Endothelial cell of umbilical vein (primary cell): Measurements from ENCODE around the gene GGTLC2. TPM values are rescaled to one million over a fixed set of nuclear protein-coding genes. Genes with fewer than 3 reads are reported as not detected.

Source experiments
- BruUV-seq: library from RNA; stranded (reverse); fragments of 400-500 nt; replicated peaks from 2 replicates; lab custom pipeline; 2021; lab: Mats Ljungman, UMichigan
- CTCF ChIA-PET: fragments of 300-600, 350-600 bp; sonication (Branson Sonifier 250); formaldehyde crosslinking; loops from one replicate; lab custom pipeline; 2021; ENCODE audit warnings: antibody characterized with exemption, inconsistent platforms; lab: Charles Lee
- POLR2A ChIA-PET: fragments of 300-600, 350-600 bp; sonication (Branson Sonifier 250); formaldehyde crosslinking; loops from one replicate; lab custom pipeline; 2021; ENCODE audit warnings: antibody characterized with exemption, inconsistent platforms; lab: Charles Lee
- DNase-seq: peaks from one replicate; pipeline ENCODE4 v3.0.0-alpha.2; 2011; ENCODE audit warnings: low read depth, low spot score
- FAIRE-seq: peaks from 2 replicates; lab custom pipeline; 2011; peaks lifted over from hg19 to GRCh38; lab: Jason Lieb, UNC
- H2AFZ ChIP-seq: 2 replicates; pipeline ENCODE4 v1.6.0; 2012; ENCODE audit warnings: low read depth, low read length, control low read depth, inconsistent platforms
- H3K27ac ChIP-seq: 2 replicates; pipeline ENCODE4 v1.5.1; 2011; ENCODE audit warnings: low read depth, mild to moderate bottlenecking, control low read depth, low read length, moderate library complexity; ENCODE audit not compliant: insufficient read depth
- H3K27me3 ChIP-seq, 2 experiments: 2 replicates each; pipeline versions ENCODE4 v1.6.0 to v1.6.1; 2011; ENCODE audit warnings: low read length in 2 of 2, mixed read lengths in 1 of 2; ENCODE audit not compliant: control insufficient read depth in 2 of 2, insufficient read depth in 2 of 2
- H3K36me3 ChIP-seq, 2 experiments: 2 replicates in 1 of 2; 3 replicates in 1 of 2; pipeline ENCODE4 v1.5.1; 2011; ENCODE audit warnings: low read length in 2 of 2, mild to moderate bottlenecking in 1 of 2, moderate library complexity in 1 of 2; ENCODE audit not compliant: control insufficient read depth in 2 of 2, insufficient read depth in 2 of 2; ENCODE audit errors: extremely low read depth in 1 of 2
- H3K4me1 ChIP-seq: 3 replicates; pipeline ENCODE4 v1.5.1; 2011; ENCODE audit warnings: mild to moderate bottlenecking, low read length; ENCODE audit not compliant: control insufficient read depth, insufficient read depth; ENCODE audit errors: extremely low read depth
- H3K4me2 ChIP-seq: 2 replicates; pipeline ENCODE4 v1.6.1; 2011; ENCODE audit warnings: low read length, control low read depth, mixed read lengths; ENCODE audit not compliant: insufficient read depth
- H3K4me3 ChIP-seq, 3 experiments: fragments of 200-600 bp in 1 of 3; sonication (generic), shearing (Covaris generic) in 1 of 3; replicated peaks in 1 of 3; 2 replicates each; pipeline ENCODE4 v1.5.1; 2011 to 2016; ENCODE audit warnings: control low read depth in 3 of 3, low read length in 3 of 3, mild to moderate bottlenecking in 2 of 3, inconsistent platforms in 1 of 3, low read depth in 1 of 3, moderate library complexity in 1 of 3; ENCODE audit not compliant: insufficient read depth in 1 of 3
- H3K79me2 ChIP-seq: 2 replicates; pipeline ENCODE4 v1.6.0; 2012; ENCODE audit warnings: low read length, inconsistent platforms; ENCODE audit not compliant: control insufficient read depth, insufficient read depth
- H3K9ac ChIP-seq: replicated peaks from 2 replicates; pipeline ENCODE3; 2011; ENCODE audit warnings: low read length, control low read depth; ENCODE audit not compliant: insufficient read depth; ENCODE audit errors: extremely low read depth
- H3K9me1 ChIP-seq: replicated peaks from 3 replicates; pipeline ENCODE4 v1.6.0; 2011; ENCODE audit warnings: mild to moderate bottlenecking, low read length; ENCODE audit not compliant: control insufficient read depth, insufficient read depth; ENCODE audit errors: extremely low read depth
- H3K9me3 ChIP-seq: replicated peaks from 2 replicates; pipeline ENCODE4 v1.5.1; 2012; ENCODE audit warnings: low read length, inconsistent platforms; ENCODE audit not compliant: control insufficient read depth, insufficient read depth
- H4K20me1 ChIP-seq: replicated peaks from 2 replicates; pipeline ENCODE3; 2011; ENCODE audit warnings: mild to moderate bottlenecking, low read length; ENCODE audit not compliant: control insufficient read depth, insufficient read depth; ENCODE audit errors: extremely low read depth
- CTCF ChIP-seq, 2 donors: IDR thresholded peaks; 1 replicate in 1 of 2; 2 replicates in 1 of 2; pipeline ENCODE4 v1.5.1; 2011; ENCODE audit warnings: low read length in 2 of 2, mild to moderate bottlenecking in 2 of 2, moderate library complexity in 2 of 2, control low read depth in 1 of 2, inconsistent platforms in 1 of 2, low read depth in 1 of 2; ENCODE audit not compliant: insufficient read depth in 1 of 2; ENCODE audit errors: extremely low read depth in 1 of 2
- EZH2 ChIP-seq: IDR thresholded peaks from 2 replicates; pipeline ENCODE4 v1.6.1; 2012; ENCODE audit warnings: borderline replicate concordance, low read depth, mild to moderate bottlenecking, moderate library complexity, low read length, inconsistent platforms; ENCODE audit not compliant: severe bottlenecking
- FOS ChIP-seq: IDR thresholded peaks from 2 replicates; pipeline ENCODE4 v1.6.1; 2011; ENCODE audit warnings: mild to moderate bottlenecking, low read length, moderate library complexity, borderline replicate concordance; ENCODE audit not compliant: insufficient read depth
- GATA2 ChIP-seq: IDR thresholded peaks from 2 replicates; pipeline ENCODE4 v1.7.0; 2011; ENCODE audit warnings: low read depth, mild to moderate bottlenecking, moderate library complexity, mixed read lengths, low read length; ENCODE audit not compliant: insufficient read length, insufficient read depth
- JUN ChIP-seq: IDR thresholded peaks from 2 replicates; pipeline ENCODE4 v1.6.1; 2011; ENCODE audit warnings: borderline replicate concordance, low read depth; ENCODE audit not compliant: insufficient read length, insufficient read depth
- MAX ChIP-seq: IDR thresholded peaks from 2 replicates; pipeline ENCODE4 v1.6.1; 2011; ENCODE audit not compliant: insufficient read depth, insufficient read length
- MYC ChIP-seq: IDR thresholded peaks from one replicate; pipeline ENCODE4 v1.6.1; 2011; ENCODE audit warnings: mild to moderate bottlenecking, low read depth, low read length
- POLR2A ChIP-seq: IDR thresholded peaks from 2 replicates; pipeline ENCODE4 v1.6.1; 2012; ENCODE audit warnings: low read depth, mild to moderate bottlenecking, control low read depth, low read length
- POLR2AphosphoS5 ChIP-seq: IDR thresholded peaks from 2 replicates; pipeline ENCODE4 v1.6.1; 2012; ENCODE audit warnings: low read depth, mild to moderate bottlenecking, control low read depth, low read length, moderate library complexity; ENCODE audit not compliant: insufficient read depth
- dilution Hi-C: fragments of 300-500 bp; cut with MboI; formaldehyde crosslinking; loops from one replicate; pipeline ENCODE4 v1.15.0; 2019; ENCODE audit warnings: low sequenced_read_pairs; ENCODE audit not compliant: extremely low pct_ligation_motif_present
- intact Hi-C: fragments of 100-400 bp; cut with micrococcal nuclease; formaldehyde crosslinking; loops from one replicate; pipeline ENCODE4 v1.10.0; 2022
- polyA plus RNA-seq, 4 experiments: library from polyadenylated mRNA; depleted of rRNA in 3 of 4; stranded (reverse) in 3 of 4; unstranded in 1 of 4; fragments of >200 nt; gene quantifications; 2 replicates each; pipeline versions ENCODE4 v1.2.1 to v1.2.3, GENCODE V29; 2011 to 2012; ENCODE audit warnings: missing spikeins in 1 of 4
- total RNA-seq: library from RNA; stranded (reverse); gene quantifications from 2 replicates; pipeline ENCODE4 v1.2.3, GENCODE V29; 2021

GGTLC2 gene
- total and polyA plus RNA-seq, 2 donors (not counting 3 experiments of a cell fraction or from before 2014, with no cell fraction given) = not detected

DNA sequence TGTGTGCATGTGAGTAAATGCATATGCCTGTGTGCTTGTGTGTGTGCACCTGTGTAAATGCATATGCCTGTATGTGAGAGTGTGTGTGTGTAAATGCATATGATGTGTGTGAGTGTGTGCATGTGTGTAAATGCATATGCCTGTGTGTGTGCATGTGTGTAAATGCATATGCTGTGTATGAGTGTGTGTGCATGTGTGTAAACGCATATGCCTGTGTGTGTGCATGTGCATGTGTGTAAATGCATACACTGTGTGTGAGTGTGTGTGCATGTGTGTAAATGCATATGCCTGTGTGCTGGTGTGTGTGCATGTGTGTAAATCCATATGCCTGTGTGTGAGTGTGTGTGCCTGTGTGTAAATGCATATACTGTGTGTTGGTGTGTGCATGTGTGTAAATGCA is 37.8 kb downstream of the GGTLC2 start:
- ChIA-PET CTCF (no interaction called here), POLR2A (no interaction called here)
- intact Hi-C loops (loop anchor here (10.0 kb wide), 1 partner anchor 97 kb away; no protein-coding TSS in a partner anchor), dilution Hi-C loops (no loop called here)
- no peaks in the 10 kb centered on the region for H3K9me3 ChIP-seq
- H3K4me2 ChIP-seq = no peak overlapping the region
- FAIRE-seq (no peak), DNase-seq (no peak)
- H3K36me3 ChIP-seq = no peaks in the 10 kb centered on the region
- H3K9ac ChIP-seq = no peak overlapping the region
- H3K79me2 ChIP-seq = no peaks in the 10 kb centered on the region
- H4K20me1 ChIP-seq = no peaks in the 10 kb centered on the region
- no peaks in the 10 kb centered on the region for H3K4me1 ChIP-seq
- H3K27ac ChIP-seq = no peak overlapping the region
- H2AFZ ChIP-seq = no peak overlapping the region
- no peak overlapping the region for H3K4me3 ChIP-seq
- H3K9me1 ChIP-seq = no peaks in the 10 kb centered on the region
- TF ChIP-seq JUN (no peak), FOS (no peak), MAX (no peak), MYC (no peak), GATA2 (no peak), POLR2AphosphoS5 (no peak), EZH2 (no peak), CTCF (IDR thresholded peaks at IDR 0.05; ENCODE audit: extremely low read depth in 1 of 2, insufficient read depth in 1 of 2, low read depth in 1 of 2, low read length in 2 of 2) (no peak), POLR2A (no peak)
- no TSS peak for BruUV-seq
- no peaks in the 10 kb centered on the region for H3K27me3 ChIP-seq
